ENCODE results near the gene ABLIM1. TPM values are rescaled to one million over a fixed set of nuclear protein-coding genes. Genes with fewer than 3 reads are reported as not detected.
A peak's percentile ranks its signal among the peaks of the same experiment; 100 is the strongest.

Gene ABLIM1
- total RNA-seq, result 10 to 100 TPM; 28.1 to 44.5 (median 37.1) TPM
- polyA plus RNA-seq, result 10 to 100 TPM; 13.3 to 30.8 TPM

DNA sequence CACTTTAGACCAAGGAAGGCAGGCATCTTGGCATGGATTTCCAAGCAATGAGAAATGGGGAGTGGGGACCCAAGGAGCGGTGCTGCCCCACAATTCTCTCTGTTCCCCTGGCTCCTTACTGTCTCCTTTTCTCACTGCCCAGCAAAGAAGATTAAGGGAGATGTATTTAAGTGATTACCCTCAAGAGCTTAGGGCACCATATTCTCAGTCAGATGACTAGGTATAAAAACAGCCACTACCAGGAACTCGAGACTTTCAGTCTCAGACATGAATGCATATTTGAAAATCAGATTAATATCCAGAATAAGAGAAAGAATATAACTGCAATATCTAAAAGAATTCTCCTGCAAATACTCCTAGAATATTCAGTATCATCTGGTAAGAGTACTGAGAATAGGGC lies at the start of gene ABLIM1:
TSS of gene ABLIM1 (minus strand) at position 101 of the 400 bp plus-strand sequence. CDS start at position 26, 75 bp downstream.
- Histone ChIP-seq H3K27me3 (no peaks in the 10 kb centered on the region), H3K4me3 (no peak within 1 kb of the TSS), H3K4me1 (peaks cover 0 to 2% (median 1%) of the 10 kb centered on the region in 3 donors), H3K36me3 (no peaks in the 10 kb centered on the region), H3K9me3 (no peaks in the 10 kb centered on the region), H3K27ac (no peak within 1 kb of the TSS)
- WGBS, 2 donors, result 90 to 91% methylated on average over 2 of the region's 2 CpGs
- intact Hi-C loops (cut with DNase I), result no loop called here
- TF ChIP-seq, protein P1, sequence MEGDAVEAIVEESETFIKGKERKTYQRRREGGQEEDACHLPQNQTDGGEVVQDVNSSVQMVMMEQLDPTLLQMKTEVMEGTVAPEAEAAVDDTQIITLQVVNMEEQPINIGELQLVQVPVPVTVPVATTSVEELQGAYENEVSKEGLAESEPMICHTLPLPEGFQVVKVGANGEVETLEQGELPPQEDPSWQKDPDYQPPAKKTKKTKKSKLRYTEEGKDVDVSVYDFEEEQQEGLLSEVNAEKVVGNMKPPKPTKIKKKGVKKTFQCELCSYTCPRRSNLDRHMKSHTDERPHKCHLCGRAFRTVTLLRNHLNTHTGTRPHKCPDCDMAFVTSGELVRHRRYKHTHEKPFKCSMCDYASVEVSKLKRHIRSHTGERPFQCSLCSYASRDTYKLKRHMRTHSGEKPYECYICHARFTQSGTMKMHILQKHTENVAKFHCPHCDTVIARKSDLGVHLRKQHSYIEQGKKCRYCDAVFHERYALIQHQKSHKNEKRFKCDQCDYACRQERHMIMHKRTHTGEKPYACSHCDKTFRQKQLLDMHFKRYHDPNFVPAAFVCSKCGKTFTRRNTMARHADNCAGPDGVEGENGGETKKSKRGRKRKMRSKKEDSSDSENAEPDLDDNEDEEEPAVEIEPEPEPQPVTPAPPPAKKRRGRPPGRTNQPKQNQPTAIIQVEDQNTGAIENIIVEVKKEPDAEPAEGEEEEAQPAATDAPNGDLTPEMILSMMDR (IDR thresholded peaks at IDR 0.05), result no peak
- no peak for DNase-seq
- FAIRE-seq, result no peak
- no peak for ATAC-seq

DNA sequence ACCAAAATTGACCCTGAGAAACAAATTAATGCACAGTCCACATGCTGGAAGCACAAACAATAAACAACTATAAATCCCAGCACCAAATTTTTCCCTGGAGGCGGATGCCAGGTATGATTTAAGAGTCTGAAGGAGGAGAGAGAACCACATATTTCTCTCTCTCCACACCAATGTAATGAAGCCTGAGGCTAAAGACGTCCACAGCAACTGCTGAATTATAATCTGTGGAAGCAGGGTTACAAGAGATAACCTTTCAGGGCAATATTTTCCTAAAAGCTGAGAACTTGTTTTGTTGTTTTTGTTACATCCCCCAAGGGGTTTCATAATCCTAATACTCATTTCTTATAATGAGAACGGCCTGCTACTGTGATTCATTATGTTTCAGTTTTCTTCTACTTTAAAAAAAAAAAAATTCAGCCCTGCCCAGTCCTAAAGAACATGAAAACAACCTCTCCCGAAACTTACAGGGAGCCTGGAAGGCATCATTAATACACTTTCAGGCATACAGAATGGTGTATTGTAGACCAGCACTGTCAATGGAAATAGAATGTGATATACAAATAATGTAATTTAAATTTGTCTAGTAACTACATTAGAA lies 48.5 kb upstream of the ABLIM1 start:
- WGBS, 2 donors, result 68 to 81% methylated on average over 4 of the region's 4 CpGs
- DNase-seq, result no peak
- no peak overlapping the region for H3K27ac ChIP-seq
- TF ChIP-seq, protein P1 (IDR thresholded peaks at IDR 0.05), result no peak
- no peaks in the 10 kb centered on the region for H3K36me3 ChIP-seq
- FAIRE-seq, result no peak
- intact Hi-C loops (cut with DNase I), result loop anchor here in 1 of 3 donors (10.0 kb wide), 1 partner anchor 152 kb away; no protein-coding TSS in a partner anchor
- no peak for ATAC-seq
- no peaks in the 10 kb centered on the region for H3K4me1 ChIP-seq
- H3K9me3 ChIP-seq, result no peaks in the 10 kb centered on the region
- H3K27me3 ChIP-seq, result no peaks in the 10 kb centered on the region
- H3K4me3 ChIP-seq, result no peak overlapping the region

DNA sequence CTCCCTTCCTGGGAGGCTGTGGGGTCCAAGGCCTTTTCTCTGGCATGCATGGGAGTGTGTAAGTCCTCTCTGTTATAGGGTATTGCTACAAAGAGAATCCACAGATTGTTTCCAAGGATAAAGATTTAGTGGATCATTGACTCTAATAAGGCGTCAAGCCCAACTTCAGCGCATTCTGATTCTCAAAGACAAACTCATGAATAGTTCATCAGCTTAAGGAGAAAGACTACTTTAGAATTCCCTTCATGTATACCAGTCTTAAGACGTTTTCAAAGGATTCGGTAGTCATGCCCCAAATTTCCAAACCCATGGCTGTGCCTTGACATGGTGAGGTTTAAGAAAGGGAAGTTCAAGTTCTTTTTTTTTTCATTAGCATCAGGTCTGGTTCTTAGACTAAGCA lies 46.6 kb upstream of the ABLIM1 start:
- intact Hi-C loops (cut with DNase I), result loop anchor here in 1 of 3 donors (10.0 kb wide), 1 partner anchor 150 kb away; no protein-coding TSS in a partner anchor
- WGBS, 2 donors, result 87 to 94% methylated on average over 4 of the region's 4 CpGs
- Histone ChIP-seq H3K4me1 (no peaks in the 10 kb centered on the region), H3K4me3 (no peak overlapping the region), H3K36me3 (no peaks in the 10 kb centered on the region), H3K9me3 (no peaks in the 10 kb centered on the region), H3K27me3 (no peaks in the 10 kb centered on the region), H3K27ac (no peak overlapping the region)
- no peak for DNase-seq
- TF ChIP-seq, protein P1 (IDR thresholded peaks at IDR 0.05), result no peak
- no peak for ATAC-seq
- FAIRE-seq, result no peak

DNA sequence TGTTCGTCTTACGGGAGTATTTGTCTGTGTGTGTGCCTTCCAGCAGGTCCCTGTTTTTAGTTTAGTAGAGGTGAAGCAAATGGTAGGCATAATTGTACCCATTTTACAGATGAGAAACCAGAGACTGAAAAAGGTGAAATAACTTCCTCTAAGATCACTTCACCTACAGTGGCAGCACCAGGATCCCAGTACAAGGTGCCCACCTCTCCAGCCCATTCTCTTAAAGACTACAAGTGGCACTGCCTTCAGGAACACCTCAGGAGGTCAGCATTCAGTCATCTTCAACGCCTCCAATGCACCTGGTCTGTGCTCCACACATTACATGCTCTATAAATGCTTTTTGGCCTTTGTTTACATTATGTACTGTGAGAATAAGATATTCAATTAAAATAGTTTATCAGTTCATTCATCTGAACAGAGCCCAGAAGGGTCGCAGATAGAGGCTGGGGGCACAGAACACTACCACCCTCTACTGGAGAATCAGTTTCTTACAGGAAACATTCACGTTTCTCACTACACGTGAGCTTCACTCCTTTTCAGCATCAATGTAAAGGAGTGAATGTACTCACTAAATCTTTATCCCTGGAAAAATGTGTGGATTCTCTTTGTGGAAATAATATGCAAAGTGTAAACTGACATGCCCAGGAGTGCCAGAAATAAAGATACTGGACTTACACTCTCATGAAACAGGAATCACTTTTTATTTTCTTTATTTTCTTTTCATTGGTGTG lies 45.5 kb upstream of the ABLIM1 start:
- Histone ChIP-seq H3K4me1 (no peaks in the 10 kb centered on the region), H3K4me3 (no peak overlapping the region), H3K9me3 (no peaks in the 10 kb centered on the region), H3K27ac (no peak overlapping the region), H3K27me3 (no peaks in the 10 kb centered on the region), H3K36me3 (no peaks in the 10 kb centered on the region)
- ATAC-seq, result peak in 3 of 4 donors; percentile 73 to 84 (median 77)
- intact Hi-C loops (cut with DNase I), result loop anchor here in 1 of 3 donors (10.0 kb wide), 1 partner anchor 149 kb away; no protein-coding TSS in a partner anchor
- no peak for DNase-seq
- 22 to 27% methylated on average over 6 of the region's 6 CpGs for WGBS, 2 donors
- TF ChIP-seq, protein P1 (IDR thresholded peaks at IDR 0.05), result peak in 3 of 4 donors; percentile 47 to 50 (median 49)
- FAIRE-seq, result peak; percentile 9

All from pancreas (tissue), 10 donors.